HTERT RPE-1 (cell line): ENCODE measurements around the gene CCDC117.

ENCODE experiments used
- in situ Hi-C: fragments of 300-500 bp; cut with MboI; formaldehyde crosslinking; loops from 4 replicates; pipeline ENCODE4 v1.14.3; 2020; ENCODE audit warnings: low sequenced_read_pairs

The CCDC117 gene

DNA sequence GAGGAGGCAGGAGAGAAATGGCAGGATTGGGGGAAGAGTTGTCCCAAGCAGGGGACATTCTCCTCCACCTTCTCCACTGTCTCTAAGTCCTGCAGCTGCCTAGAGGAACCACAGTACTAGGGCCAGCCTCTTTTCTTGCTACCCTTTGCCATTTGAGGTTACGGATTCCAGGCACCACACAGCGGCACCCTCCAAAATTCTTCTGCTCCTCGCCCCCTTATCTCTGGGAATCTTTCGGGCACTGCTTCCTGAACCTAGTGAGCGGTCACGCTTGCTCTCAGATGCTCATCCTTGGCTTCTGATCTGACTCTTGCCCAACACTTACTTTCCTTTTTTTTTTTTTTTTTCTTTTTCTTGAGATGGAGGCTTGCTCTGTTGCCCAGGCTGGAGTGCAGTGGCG is 54.4 kb downstream of the CCDC117 start:
- in situ Hi-C loops, result no loop called here

DNA sequence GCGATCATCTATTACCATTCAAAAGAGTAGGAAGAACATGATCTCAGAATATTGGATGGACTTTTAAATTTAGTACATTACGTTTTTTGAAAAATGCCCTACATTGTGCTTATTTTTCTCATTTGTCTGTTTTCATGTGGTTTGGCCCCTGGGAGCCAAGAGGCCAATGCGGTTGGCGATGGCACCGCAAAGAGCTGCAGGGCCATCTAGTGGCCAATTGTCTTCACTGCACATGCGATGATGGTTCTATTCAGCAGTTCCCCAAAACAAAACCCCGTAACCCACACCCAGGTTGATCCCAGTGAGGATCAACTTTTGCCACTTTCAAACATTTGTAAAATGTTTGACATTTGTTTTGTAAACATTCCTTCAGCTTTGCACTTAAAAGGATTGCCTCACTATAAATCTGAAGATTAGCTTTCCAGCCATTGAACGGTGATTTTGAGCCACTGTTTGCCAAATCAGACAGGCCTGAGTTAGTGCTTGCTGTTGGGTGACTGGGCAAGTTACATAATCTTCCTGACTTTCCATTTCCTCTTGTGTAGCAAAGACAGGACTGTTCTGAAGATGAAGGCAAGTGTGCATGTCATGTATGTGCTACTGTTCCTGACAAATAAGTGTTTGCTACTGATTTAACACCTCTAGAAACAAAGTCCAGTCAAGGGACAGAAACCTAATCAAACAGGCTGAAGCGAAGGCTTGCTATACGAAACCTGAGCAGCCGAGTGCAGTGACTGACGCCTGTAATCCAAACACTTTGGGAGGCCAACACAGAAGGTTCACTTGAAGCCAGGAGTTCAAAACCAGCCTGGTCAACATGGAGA is 57.1 kb downstream of the CCDC117 start:
- in situ Hi-C loops, result no loop called here

DNA sequence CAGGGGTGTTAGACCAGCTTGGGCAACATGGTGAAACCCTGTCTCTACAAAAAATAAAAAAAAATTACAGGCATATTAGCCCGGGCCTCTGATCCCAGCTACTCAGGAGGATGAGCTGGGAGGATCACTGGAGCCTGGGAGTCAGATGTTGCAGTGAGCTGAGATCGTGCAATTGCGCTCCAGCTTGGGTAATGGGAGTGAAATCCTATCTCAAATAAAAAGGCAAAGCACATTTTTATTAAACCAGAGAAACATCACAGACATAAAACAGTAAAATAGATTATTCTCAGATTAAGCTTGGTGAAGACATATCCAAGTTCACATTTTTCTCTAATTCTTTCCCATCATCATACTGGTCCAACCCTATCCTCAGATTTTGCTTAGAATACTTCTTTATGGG is 57.9 kb downstream of the CCDC117 start:
- in situ Hi-C loops, result no loop called here

DNA sequence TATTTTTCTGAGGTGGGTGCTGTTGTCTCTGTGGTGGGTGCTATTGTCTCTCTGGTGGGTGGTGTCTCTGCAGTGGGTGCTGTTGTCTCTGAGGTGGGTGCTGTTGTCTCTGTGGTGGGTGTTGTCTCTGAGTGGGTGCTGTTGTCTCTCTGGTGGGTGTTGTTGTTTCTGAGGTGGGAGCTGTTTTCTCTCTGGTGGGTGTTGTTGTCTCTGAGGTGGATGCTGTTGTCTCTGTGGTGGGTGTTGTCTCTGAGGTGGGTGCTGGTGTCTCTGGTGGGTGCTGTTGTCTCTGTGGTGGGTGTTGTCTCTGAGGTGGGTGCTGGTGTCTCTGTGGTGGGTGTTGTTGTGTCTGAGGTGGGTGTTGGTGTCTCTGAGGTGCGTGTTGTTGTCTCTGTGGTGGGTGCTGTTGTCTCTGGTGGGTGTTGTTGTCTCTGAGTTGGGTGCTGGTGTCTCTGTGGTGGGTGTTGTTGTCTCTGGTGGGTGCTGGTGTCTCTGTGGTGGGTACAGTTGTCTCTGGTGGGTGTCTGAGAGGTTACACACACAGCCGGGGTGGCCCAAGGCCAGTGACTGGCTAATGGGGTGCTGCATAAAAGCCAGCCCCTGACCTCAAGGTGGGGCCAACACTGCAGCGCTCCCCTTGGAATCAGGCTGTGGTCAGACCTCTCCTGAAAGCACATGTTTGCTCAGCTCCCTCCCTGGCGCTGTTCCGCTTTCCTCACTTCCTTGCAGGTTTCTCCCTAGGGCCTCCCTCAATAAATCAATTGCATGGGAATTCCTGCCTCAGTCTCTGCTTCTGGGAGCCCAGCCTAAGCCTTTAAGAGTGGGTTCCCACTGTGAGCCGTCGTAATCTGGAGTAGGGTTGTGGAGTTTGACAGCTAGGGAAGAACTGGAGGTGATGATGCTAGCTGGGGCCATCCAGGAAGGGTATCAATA is 58.9 kb downstream of the CCDC117 start:
- in situ Hi-C loops, result no loop called here

DNA sequence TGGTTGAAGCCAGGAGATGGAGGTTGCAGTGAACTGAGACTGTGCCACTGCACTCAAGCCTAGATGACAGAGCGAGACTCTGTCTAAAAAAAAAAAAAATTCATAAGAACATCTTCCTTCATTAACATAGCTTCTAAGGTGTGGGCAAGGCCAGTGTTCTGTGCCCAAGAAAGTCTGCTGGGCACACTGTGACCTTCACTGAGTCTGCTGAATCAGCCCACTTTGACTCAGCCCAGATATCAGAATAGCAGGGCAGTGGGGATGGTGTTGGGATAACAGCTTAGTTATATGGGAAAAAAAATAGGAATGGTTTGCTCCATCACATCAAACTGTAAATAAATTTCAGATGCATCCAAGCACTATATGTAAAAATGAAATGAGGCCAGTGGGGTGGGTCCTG is 60.2 kb downstream of the CCDC117 start:
- in situ Hi-C loops, result no loop called here

DNA sequence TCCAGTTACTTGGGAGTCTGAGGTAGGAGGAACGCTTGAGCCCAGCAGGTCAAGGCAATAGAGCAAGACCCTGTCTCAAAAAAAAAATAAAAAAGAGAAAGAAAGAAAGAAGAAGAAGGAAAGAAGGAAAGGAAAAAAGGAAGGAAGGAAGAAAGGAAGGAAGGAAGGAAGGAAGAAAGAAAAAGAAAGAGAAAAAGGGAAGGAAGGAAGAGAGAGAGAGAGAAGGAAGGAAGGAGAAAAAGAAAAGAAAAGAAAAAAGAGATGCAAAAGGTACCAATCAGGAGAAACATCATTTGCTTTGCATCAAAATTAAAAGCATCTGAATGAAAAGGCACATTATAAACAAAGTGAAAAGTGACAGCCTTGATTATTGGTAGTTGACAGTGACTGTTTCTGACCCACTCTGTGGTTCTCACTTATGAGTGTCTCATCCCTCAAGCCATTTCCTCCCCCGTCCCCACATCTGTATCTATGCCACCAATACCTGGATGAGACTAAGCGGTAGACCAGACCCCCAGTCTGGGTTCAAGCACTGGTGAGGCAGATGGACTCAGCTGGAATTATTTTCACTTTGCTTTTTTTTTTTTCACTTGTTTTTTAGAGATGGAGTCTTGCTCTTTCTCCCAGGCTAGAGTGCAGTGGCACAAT is 60.9 kb downstream of the CCDC117 start:
- in situ Hi-C loops, result no loop called here

DNA sequence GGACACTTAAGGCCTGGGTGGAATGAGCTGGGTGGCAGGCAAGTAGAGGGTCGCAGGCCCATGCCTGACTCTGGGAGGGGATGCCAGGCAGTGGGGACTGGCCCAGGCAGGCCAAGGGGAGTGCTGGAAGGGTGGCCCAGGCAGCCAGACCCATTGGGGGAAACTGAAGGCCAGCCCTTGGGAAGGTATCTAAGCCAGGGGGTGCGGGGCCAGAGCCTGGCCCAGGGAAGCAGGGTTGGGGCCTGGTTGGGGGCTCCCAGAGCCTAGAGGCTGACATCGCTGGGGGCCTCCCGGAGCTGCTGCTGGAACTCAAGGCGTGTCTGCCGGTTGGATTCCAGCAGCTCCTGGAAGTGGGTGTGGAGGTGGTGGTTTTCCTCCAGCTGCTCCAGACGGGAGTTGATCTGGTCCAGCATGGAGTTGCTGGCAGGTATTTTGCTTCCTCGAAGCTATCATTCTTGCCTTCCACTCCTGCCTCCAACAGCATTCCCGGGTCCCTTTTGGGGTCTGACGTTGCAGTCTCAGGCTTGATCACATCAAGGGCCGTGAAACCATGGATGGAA is 63.2 kb downstream of the CCDC117 start:
- in situ Hi-C loops, result no loop called here

DNA sequence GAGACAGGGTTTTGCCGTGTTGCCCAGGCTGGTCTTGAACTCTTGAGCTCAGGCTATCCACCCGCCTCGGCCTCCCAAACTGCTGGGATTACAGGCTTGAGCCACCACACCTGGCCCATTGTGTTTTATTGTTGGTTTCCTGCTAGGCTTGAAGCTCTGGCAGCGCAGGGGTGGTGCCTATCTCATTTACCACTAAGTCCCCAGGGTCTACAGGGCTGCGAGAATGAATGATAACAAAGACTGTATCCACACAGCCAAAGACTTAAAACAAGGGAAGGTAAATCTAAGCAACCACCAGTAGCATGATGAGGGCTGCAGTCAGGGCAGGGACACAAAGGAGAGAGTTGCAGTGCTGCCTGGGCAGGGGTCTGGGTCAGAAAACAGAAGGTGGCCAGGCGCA is 65.1 kb downstream of the CCDC117 start:
- in situ Hi-C loops, result no loop called here
